Peyer's patch (tissue), 4 donors: Measurements from ENCODE around the gene NMUR1. TPM values are rescaled to one million over a fixed set of nuclear protein-coding genes. Genes with fewer than 3 reads are reported as not detected.

ENCODE experiments used
- DNase-seq, 3 donors: peaks; one replicate each; pipeline ENCODE4 v3.0.0-alpha.2; 2017 to 2019
- H3K27ac ChIP-seq, 4 donors: fragments of 200-600 bp; sonication (generic); one replicate each; pipeline ENCODE4 v1.5.1; 2016 to 2019
- H3K27me3 ChIP-seq, 2 donors: fragments of 200-600 bp; sonication (generic); one replicate each; pipeline ENCODE4 v1.5.1; 2019
- H3K36me3 ChIP-seq, 3 donors: fragments of 200-600 bp; sonication (generic); one replicate each; pipeline ENCODE4 v1.5.1; 2016 to 2019
- H3K4me1 ChIP-seq, 4 donors: fragments of 200-600 bp; sonication (generic); one replicate each; pipeline ENCODE4 v1.5.1; 2016 to 2019
- H3K4me3 ChIP-seq, 4 donors: fragments of 200-600 bp; sonication (generic); 1 replicate in 3 of 4; 2 replicates in 1 of 4; pipeline ENCODE4 v1.5.1; 2016 to 2019; ENCODE audit warnings: mild to moderate bottlenecking in 1 of 4
- H3K9me3 ChIP-seq, 4 donors: fragments of 200-600 bp; sonication (generic); one replicate each; pipeline ENCODE4 v1.5.1; 2016 to 2019; ENCODE audit warnings: mild to moderate bottlenecking in 1 of 4
- POLR2A ChIP-seq, 2 donors: fragments of 450-650 bp; IDR thresholded peaks; one replicate each; pipeline ENCODE4 v1.5.1; 2017; ENCODE audit warnings: antibody characterized with exemption in 2 of 2, mild to moderate bottlenecking in 2 of 2, moderate library complexity in 2 of 2
- total RNA-seq, 4 donors: library from RNA; depleted of rRNA; stranded (reverse); fragments of >200 nt; gene quantifications; one replicate each; pipeline ENCODE4 v1.1.0, GENCODE V29; 2016
- TF ChIP-seq, protein P1 (sequence below), 6 experiments: fragments of 450-650 bp in 4 of 6; fragments of 200-600 bp in 2 of 6; sonication (generic) in 1 of 6; IDR thresholded peaks; one replicate each; pipeline ENCODE4 v1.5.1; 2017 to 2019; ENCODE audit warnings: antibody characterized with exemption in 6 of 6, mild to moderate bottlenecking in 3 of 6, moderate library complexity in 1 of 6

NMUR1 gene
- total RNA-seq, 4 donors from 2014 or later = 0.53 to 3.1 (median 0.80) TPM; not detected in 1

DNA sequence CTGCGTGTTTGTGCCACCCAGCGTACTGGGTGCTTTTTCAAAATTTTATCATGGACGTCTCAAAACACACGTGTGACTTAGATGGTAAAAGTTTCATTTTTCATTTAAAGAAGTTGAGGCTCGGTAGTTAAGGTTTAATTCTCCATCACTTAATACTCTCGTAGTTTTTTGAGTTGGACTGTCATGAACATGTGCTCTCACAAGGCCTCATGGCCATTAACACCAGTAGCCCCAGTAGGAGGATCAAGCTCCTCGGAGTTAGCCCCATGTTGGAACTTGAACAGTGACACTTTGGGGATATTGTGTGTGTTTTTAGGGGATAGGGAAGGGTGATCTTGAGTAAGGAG is 15.3 kb downstream of the NMUR1 start:
- no peaks in the 10 kb centered on the region for H3K36me3 ChIP-seq
- H3K4me1 ChIP-seq = no peaks in the 10 kb centered on the region
- no peaks in the 10 kb centered on the region for H3K27me3 ChIP-seq
- no peak for DNase-seq
- H3K4me3 ChIP-seq = peak overlapping the region; percentile 56 to 74 (median 59)
- no peaks in the 10 kb centered on the region for H3K9me3 ChIP-seq
- no peak for TF ChIP-seq POLR2A (IDR thresholded peaks at IDR 0.05)
- H3K27ac ChIP-seq = peak overlapping the region; percentile 70 to 84 (median 80)

- no peaks in the 10 kb centered on the region for H3K9me3 ChIP-seq
- H3K27ac ChIP-seq = peak overlapping the region; percentile 79 to 84 (median 80)
- no peaks in the 10 kb centered on the region for H3K27me3 ChIP-seq
- no peaks in the 10 kb centered on the region for H3K4me1 ChIP-seq
- TF ChIP-seq, protein P1, sequence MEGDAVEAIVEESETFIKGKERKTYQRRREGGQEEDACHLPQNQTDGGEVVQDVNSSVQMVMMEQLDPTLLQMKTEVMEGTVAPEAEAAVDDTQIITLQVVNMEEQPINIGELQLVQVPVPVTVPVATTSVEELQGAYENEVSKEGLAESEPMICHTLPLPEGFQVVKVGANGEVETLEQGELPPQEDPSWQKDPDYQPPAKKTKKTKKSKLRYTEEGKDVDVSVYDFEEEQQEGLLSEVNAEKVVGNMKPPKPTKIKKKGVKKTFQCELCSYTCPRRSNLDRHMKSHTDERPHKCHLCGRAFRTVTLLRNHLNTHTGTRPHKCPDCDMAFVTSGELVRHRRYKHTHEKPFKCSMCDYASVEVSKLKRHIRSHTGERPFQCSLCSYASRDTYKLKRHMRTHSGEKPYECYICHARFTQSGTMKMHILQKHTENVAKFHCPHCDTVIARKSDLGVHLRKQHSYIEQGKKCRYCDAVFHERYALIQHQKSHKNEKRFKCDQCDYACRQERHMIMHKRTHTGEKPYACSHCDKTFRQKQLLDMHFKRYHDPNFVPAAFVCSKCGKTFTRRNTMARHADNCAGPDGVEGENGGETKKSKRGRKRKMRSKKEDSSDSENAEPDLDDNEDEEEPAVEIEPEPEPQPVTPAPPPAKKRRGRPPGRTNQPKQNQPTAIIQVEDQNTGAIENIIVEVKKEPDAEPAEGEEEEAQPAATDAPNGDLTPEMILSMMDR (IDR thresholded peaks at IDR 0.05) = no peak
- TF ChIP-seq POLR2A (IDR thresholded peaks at IDR 0.05) = peak; percentile 58 to 59
- peak overlapping the region; percentile 56 to 74 (median 59) for H3K4me3 ChIP-seq
- DNase-seq = peak; percentile 98 to 99 (median 99)
- H3K36me3 ChIP-seq = no peaks in the 10 kb centered on the region
These were observed 15.9 kb downstream of the NMUR1 start for GRCh38 chr2:231514225-231514950.

DNA sequence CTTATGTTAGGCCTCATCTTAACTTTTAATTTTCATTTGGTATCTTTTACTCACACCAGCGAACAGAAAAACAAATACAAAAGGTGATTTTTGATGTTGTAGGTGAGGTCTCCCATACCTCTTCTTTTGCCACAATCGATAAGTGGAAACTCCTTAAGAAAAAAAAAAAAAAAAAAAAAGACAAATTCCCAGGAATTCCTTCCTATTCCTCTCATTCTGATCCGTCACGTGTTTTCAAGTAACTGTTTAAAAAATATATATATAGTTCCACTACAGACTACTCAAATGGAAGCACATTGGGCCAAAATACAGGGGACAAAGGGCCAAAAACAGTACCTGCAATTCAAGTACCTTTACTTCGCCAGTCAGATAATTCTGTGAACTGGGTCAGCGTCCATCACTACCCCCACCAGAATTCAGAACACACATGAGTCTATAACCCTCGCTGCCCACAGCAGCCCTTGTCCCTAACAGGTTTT is 16.5 kb downstream of the NMUR1 start:
- Histone ChIP-seq H3K27ac (peak overlapping the region; percentile 79 to 84 (median 80)), H3K36me3 (no peaks in the 10 kb centered on the region), H3K27me3 (no peaks in the 10 kb centered on the region), H3K9me3 (no peaks in the 10 kb centered on the region), H3K4me3 (peak overlapping the region; percentile 56 to 74 (median 59)), H3K4me1 (no peaks in the 10 kb centered on the region)
- TF ChIP-seq, protein P1 (IDR thresholded peaks at IDR 0.05) = no peak
- no peak for TF ChIP-seq POLR2A (IDR thresholded peaks at IDR 0.05)
- DNase-seq = no peak

DNA sequence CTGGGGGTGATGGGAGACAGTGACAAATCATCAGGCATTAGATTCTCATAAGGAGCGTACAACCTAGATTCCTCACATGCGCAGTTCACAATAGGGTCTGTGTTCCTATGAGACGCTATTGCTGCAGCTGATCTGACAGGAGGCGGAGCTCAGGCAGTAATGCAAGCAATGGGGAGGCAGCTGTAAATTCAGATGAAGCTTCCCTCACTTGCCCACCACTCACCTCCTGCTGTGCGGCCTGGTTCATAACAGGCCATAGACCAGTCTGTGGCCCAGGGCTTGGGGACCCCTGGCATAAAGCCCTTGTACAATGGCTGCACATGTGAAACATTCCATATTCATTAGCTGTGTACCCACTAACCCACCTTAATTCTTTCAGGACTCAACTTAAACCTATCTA is 18.0 kb downstream of the NMUR1 start:
- DNase-seq = no peak
- TF ChIP-seq, protein P1 (IDR thresholded peaks at IDR 0.05) = no peak
- TF ChIP-seq POLR2A (IDR thresholded peaks at IDR 0.05) = no peak
- H3K4me1 ChIP-seq = no peaks in the 10 kb centered on the region

DNA sequence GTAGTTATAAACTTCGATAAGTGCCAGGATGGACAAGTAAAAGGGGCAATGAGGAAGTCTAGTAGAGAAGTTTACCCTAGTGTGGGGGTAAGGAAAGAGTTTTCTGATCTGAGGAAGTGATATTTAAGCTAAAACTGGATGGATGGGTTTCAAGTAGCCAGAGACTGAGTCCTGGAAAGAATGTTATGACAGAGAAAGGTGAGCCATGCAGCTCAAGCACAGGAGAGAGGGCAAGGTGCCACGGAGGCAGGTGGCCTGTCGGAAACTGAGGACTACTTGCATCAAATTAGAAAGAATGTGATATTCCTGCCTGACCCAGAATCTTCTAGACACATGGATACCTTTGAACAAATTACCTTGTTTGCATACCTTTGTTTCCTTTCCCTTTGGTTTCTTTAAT is 26.5 kb downstream of the NMUR1 start:
- Histone ChIP-seq H3K27ac (no peak overlapping the region), H3K9me3 (no peaks in the 10 kb centered on the region), H3K4me1 (no peaks in the 10 kb centered on the region), H3K4me3 (no peak overlapping the region), H3K36me3 (no peaks in the 10 kb centered on the region), H3K27me3 (no peaks in the 10 kb centered on the region)
- TF ChIP-seq, protein P1 (IDR thresholded peaks at IDR 0.05) = no peak
- no peak for TF ChIP-seq POLR2A (IDR thresholded peaks at IDR 0.05)
- no peak for DNase-seq

More for the DNA sequence above, 18.0 kb downstream of the NMUR1 start:
- no peaks in the 10 kb centered on the region for H3K9me3 ChIP-seq
- no peak overlapping the region for H3K27ac ChIP-seq
- H3K27me3 ChIP-seq = no peaks in the 10 kb centered on the region
- no peaks in the 10 kb centered on the region for H3K36me3 ChIP-seq
- H3K4me3 ChIP-seq = no peak overlapping the region

DNA sequence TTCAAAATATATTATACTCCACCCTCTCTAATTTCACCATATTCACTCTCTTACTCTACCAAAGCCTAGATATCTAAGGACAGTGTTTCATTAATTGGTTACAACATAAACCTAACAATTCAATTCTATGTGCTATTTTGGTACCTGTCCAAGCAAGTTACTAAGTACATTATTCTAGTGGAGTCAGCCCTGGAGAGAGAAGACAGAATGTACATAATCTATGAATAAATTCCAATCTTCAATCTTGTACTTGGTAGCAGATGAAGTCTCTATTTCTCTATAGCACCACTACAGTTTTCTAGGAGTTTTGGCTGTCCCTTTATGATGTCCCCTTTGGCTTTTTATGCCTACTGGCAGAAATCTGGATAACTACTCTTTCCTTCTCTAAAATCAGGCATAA is 27.6 kb downstream of the NMUR1 start:
- DNase-seq = no peak
- Histone ChIP-seq H3K4me1 (no peaks in the 10 kb centered on the region), H3K36me3 (no peaks in the 10 kb centered on the region), H3K4me3 (no peak overlapping the region), H3K9me3 (no peaks in the 10 kb centered on the region), H3K27ac (no peak overlapping the region), H3K27me3 (no peaks in the 10 kb centered on the region)
- no peak for TF ChIP-seq POLR2A (IDR thresholded peaks at IDR 0.05)
- TF ChIP-seq, protein P1 (IDR thresholded peaks at IDR 0.05) = no peak
